Measurements from ENCODE around the gene THAP3.
"Not testable (repeated sequence)": the region's sequence is repeated elsewhere in the genome, so short reads cannot be mapped to it uniquely, and the experiment has no call there.

THAP3 gene

DNA sequence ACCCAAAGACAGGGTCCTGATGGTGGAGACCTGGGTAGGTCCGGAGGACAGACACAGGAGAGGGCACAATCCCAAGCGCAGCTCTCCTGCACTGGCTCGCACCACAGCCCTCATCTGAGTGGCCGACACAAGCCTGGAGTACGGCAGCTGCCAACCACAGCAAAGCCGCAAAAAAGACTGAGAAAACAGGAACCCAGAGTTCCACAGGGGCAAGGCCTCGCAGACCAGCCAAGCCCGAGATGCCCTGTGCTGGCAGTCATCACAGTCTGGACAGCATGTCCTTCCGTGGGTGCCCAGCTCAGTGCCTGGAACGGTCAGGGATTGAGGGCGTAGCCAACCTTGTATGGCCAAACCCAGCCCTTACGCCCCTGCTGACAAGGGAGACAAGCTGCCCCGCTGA is 33.4 kb upstream of the THAP3 start:
- peak; percentile 48 for DNase-seq

DNA sequence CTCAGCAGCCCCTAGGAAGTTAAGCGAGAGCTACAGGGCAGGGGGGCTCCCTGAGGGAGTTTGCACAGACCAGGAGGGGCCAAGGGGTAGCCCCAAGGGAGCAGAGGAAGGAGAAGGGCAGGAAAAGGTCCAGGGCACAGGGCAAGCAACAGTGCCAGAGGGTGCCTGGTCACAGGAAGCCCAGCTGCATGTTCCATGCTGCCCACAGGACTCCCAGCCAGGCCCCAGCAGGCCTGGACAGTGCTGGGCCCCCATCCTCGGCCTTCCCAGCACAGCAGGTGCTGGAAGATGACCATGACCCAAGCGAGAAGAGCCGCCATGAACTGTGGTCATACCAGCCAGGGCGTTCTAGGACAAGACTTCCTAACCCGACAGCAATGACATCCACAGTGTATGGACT is 33.0 kb upstream of the THAP3 start:
- no peak for DNase-seq

- no peak for DNase-seq
These were observed 32.2 kb upstream of the THAP3 start for GRCh38 chr1:6592441-6592840.

- no peak for DNase-seq
These were observed 31.6 kb upstream of the THAP3 start for GRCh38 chr1:6592865-6593593.

DNA sequence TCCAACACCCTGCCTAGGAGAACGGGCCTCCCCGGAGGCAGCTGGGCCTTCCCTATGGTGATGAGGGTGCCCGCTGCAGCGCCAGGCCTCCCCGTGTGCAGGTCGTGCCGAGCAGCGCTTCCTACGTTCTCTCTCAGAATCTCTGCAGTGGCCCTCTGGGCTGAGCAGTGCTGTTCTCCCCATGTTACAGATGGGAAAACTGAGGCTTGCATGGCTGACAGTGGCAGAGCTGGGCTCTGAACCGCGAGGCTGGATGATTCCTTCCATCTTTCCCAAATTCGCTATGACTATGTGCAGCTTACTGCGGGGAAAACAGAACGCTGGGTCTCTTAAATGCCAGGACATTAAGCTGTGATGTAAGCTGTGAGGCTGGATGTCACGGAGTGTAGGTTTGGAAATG is 30.9 kb upstream of the THAP3 start:
- DNase-seq = no peak

DNA sequence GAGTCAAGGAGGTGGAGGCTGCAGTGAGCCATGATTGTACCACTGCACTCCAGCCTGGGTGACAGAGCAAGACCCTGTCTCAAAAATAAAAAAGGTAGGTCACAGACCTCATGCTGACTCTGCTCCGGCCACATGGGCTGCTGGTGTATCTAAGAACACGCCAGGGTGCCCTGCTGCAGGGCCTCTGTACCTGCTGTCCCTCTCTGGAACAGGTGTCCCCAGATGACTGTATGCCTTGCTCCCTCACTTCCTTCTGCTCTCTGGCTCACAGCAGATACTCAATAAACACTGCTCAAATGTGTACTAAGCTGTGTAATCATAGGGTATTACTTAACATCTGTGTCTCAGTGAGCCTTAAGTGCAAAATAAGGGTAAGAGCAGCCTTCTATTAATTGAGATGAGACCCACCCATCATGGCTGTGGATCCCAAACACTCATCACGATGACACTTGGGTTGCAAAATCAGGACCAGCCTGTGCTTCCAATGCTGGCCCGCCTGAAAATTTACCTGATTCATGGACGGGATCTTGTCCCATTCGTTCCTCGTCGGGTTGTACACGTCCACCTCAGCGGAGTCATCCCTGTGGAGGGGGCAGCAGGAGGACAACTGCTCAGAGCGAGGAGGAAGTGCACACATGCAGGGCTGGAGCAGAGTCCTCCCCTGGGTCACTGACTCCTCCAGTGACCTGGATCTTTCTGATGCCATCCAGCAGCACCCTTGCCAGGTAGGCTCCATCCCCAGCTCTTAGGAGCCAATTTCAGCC is 29.5 kb upstream of the THAP3 start:
- no peak for DNase-seq

GRCh38 chr1:6596351-6596750 is 28.3 kb upstream of the THAP3 start:
- no peak for DNase-seq

DNA sequence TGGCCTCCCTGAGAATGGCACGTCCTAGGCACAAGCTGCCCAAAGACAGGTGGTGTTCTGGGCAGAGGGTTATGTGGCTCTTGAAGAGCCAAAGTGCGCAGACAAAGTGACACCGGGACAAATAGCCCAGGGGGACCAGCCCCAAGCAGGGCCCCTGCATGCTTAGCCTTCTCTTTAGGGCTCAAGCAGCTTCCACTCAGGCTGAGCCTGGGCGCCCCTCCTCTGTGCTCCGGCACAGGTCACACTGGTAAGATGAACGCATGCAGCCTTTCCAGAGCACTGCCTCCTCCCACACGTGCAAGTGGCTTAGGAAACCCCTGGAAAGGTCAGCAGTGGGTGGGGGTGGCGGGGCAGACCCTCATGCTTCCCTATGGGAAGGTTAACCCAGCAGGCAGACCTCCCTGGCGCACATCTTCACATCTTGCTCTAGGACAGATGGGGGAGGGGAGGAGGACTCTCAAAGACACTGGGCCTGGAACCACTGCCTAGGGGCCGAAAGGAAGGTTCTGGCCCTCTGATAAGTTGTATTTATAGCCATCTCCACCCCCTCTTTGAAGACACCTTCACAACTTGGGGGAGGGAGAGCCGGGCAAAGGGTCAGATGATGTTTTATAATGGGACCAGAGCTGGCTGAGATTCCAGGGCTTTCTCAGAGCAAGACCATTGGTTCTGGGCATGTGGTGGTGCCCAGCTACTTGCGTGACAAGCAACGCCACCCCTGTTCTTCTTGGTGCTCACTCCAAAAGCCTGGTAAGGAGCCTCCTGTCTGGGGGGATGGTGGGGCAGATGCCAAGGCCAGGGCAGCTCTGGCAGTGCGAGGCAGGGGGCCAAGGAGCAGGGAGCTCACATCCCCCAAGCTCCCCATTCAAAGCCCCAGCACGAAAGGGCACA is 27.5 kb upstream of the THAP3 start:
- no peak for DNase-seq

GRCh38 chr1:6597777-6598131 is 26.9 kb upstream of the THAP3 start:
- no peak for DNase-seq

DNA sequence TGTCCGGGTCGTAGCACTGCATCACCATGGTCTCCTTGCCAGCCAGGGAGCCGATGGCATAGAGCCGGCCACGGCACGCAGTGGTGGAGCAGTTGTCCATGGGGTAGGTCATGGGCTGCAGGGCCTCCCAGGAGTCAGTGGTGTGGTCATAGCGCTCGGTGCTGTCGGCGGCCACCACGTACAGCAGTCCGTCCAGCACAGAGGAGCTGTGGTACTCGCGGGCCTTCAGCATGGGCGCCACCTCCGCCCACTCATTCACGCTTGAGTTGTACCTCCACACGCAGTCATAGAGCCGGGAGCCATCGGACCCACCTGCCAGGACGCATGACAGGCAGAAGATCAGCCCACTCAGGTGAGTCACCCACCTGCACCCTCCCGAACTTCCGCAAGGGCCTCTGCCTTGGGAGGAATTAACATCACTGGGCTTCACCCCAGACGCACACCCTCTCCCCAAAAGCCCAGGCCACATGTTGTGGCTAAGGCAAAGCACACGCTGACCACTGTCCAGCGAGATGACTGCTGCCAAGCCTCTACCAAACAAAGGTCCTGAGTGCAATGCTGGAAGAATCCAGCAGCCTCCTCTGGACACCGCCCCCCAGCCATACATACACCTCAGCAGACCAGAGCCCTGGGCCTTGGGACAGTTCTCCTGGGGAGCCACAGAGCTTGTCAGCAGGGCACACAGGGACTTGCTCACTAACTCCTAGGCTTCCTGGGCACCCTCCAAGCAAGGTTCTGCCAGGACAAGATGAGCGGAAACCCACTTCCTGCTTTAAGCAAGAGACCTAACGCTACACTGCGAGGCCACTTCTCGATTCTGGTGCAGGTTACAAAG is 25.3 kb upstream of the THAP3 start:
- DNase-seq = peak; percentile 55

- not testable (repeated sequence) for DNase-seq
These were observed 24.7 kb upstream of the THAP3 start for GRCh38 chr1:6599991-6600390.

- peak; percentile 23 for DNase-seq
These were observed 24.1 kb upstream of the THAP3 start for GRCh38 chr1:6600410-6601048.

GRCh38 chr1:6601049-6601922 is 23.4 kb upstream of the THAP3 start:
- DNase-seq = peak; percentile 89

DNA sequence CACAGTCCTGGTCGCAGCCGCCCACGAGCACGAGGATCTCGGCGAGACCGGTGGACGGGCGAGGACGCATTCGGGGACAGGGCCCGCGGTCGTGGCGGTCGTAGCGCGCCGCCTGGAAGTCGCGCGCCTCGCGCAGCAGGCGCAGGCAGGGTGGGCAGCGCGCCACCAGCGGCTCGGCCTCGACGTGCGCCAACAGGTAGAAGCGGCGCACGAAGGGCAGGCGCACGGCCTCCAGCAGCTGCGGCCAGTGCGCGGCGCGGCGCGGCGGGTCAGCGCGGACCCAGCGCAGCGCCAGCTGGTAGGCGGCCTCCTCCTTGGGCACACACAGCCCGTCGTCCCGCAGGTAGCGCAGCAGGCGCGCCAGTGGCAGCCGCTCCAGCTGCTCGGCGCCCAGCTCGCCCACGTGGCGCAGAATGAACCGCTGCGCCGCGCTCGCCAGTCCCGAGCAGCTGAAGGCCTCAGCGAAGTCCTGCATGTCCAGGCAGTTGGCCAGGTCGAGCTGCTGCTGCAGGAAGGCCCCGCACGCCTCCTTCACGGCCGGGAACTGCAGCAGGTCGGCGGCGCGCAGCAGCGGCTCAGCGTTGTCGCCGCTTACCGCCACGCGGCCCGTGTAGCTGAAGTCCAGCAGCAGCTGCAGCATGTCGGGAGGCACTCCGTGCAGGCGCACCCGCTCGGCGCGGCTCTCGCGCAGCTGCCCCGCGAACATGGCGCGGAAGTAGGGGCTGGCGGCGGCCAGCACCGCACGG is 22.6 kb upstream of the THAP3 start:
- DNase-seq = no peak

DNA sequence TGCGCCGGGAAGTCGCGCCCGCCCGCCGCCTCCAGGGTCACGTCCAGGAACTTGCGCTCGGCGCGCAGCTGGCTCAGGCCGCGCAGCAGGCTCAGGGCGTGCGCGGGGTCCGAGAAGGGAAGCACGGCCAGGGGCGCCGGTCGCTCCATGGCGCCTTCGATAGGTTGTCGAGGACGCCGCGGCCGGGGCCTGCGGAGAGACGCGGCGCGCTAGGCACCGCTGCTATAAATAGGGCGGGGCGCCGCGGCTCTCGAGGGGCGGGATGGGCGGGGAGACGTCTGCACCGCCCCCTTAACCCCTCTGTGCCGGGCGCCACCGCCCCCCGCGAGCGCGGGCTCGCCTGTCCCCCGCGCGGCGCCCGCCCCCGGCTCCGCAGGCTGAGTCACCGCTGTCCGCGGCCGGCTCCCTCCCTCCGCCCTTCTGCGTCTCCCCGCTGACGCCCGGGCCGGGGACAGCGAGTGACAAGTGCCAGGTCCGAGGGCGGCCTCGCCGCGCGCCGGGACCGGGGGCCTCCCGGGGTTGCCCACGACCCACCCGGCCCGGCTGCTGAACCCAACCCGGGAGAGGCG is 21.9 kb upstream of the THAP3 start, which contains the start of gene KLHL21:
TSS of gene KLHL21 (minus strand) at position 201 of the 569 bp plus-strand sequence. CDS start at position 149, 52 bp downstream.
- peak; percentile 93 for DNase-seq

DNA sequence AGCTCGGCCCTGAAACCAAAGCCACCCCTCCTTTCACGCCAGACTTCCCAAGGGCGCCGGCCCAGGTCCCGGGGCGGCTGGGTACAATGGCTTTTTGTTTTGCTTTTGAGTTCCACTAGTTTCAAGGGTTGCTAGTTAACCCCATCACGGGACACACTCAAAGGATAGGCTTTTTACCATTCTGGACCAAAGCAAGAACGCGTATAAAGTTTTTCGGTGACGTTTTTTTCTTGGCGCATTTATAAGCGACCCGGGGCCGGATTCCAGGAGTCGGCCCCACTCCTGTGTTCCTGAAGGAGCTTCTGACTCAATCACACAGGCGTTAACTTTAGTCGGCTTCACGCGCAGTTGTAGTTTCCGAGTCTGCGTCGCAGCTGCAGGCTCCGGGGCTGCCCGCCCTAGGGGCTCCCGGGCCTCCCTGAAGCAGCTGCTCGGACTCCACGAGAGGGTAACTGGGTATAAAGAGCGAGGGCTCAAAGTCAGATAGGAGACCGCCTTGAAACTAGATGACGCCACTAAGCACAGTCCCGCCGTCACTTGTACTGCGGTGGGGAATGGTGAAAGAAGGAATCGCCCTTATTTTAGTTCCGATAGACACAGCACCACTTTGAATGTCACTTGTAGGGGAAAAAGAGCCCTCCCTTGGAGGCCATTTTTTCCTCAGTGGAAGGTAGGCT is 21.3 kb upstream of the THAP3 start:
- DNase-seq = peak; percentile 83

DNA sequence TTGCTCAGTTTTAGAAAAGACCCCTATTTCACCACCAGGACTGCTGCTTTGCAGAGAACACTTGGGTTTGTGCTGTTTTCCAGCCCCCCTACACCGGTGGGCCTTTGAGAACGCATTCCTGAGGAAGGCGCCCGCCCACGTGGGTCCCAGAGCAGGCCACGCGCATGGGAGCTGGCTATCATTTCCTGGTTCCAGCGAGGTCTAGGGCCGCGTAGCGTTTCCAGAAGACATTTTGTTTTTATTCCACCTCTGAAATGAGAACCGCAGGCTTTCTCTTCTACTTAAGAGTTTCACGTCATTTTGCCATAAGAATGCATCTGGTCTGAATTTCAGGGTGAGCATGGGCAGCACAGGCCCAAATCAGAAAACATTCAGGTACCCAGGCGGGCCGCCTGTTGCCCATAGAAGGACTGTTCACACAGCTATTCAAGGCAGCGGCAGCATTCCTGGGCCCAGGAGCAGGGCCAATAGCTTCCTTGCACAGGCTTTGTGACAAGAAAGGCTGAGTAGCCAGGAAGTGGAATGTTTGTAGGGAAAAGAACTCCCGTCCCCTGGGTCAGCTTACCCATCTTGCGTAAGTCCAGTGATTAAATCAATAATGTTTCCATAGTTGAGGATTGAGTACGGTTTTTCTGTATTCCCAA is 20.6 kb upstream of the THAP3 start:
- peak; percentile 49 for DNase-seq

DNA sequence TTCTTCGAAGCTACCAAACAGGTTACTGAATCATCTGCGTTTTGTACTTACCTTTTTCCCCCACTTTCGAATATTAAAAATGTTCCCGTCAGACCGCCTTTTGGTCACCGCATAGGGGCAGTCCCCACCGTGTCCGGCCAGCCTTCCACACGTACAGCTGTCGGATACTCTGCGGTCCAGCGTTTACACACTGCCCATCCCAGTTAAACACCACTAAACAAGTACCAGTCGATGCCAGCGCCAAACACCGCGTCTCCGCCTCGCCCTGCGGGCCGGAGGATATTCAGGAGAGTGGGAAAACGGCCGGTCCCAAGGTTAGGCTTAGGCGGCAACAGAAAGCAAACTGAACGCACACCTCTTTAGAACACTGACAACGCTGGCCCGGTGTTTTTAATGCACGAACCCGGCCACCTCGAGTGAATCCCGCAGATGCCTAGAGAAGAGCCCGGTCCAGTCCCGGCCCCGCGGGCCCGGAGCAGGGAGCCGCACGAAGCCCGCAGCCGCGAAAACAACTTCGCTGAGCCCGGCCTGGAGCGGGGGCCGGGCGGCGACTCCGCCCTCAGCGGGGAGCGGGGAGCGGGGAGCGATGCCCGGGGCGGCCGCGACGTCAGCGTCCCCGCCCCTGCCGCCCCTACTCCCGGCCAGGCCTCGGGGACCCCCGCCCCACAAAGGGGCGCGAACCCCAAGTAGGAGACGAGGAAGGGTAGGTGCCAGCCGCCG is 11.9 kb upstream of the THAP3 start:
- DNase-seq = peak; percentile 39
